Stimulated activated naive CD8-positive, alpha-beta T cell treated with anti-CD3 and anti-CD28 coated beads, Interleukin-15, Interleukin-2, amounts not matched to agents 100 U/mL and 50 U/mL, for 24 hours (primary cell): Measurements from ENCODE around the gene SMARCC2.
A peak's percentile ranks its signal among the peaks of the same experiment; 100 is the strongest.
"Not testable (repeated sequence)": the region's sequence is repeated elsewhere in the genome, so short reads cannot be mapped to it uniquely, and the experiment has no call there.

Source experiments
- ATAC-seq: fragments of 150-1000 bp; cut with Tn5 transposase; one replicate; pipeline ENCODE4 v1.10.0; 2021
- DNase-seq: peaks from one replicate; pipeline ENCODE4 v3.0.0; 2021

Gene SMARCC2

GRCh38 chr12:56121204-56121870 lies 67.9 kb downstream of the SMARCC2 start:
- DNase-seq (no peak), ATAC-seq (no peak)

- DNase-seq = no peak
- ATAC-seq = no peak
These were observed 69.0 kb downstream of the SMARCC2 start for GRCh38 chr12:56120158-56120846.

- ATAC-seq (no peak), DNase-seq (peak; percentile 61)
These were observed 69.9 kb downstream of the SMARCC2 start for GRCh38 chr12:56119361-56119796.

GRCh38 chr12:56118688-56119357 lies 70.5 kb downstream of the SMARCC2 start:
- ATAC-seq = no peak
- DNase-seq = no peak

GRCh38 chr12:56117778-56118687 lies 71.2 kb downstream of the SMARCC2 start, which contains the start of gene ZC3H10:
Gene ZC3H10, plus strand, starts transcription at chr12:56118266. Its CDS starts 2,297 bp downstream, at chr12:56120563.
- peak; percentile 98 for DNase-seq
- peak; percentile 94 for ATAC-seq

GRCh38 chr12:56117082-56117706 lies 72.1 kb downstream of the SMARCC2 start:
- ATAC-seq, DNase-seq: not testable (repeated sequence)

- peak; percentile 38 for ATAC-seq
These were observed 72.8 kb downstream of the SMARCC2 start, which contains the start of gene RPL41 for GRCh38 chr12:56116267-56117081. Gene RPL41, plus strand, starts transcription at chr12:56116633.

GRCh38 chr12:56115329-56115728 lies 74.0 kb downstream of the SMARCC2 start:
- DNase-seq = no peak
- no peak for ATAC-seq

More at GRCh38 chr12:56116267-56117081, 72.8 kb downstream of the SMARCC2 start, which contains the start of gene RPL41:
- peak; percentile 94 for DNase-seq

GRCh38 chr12:56114084-56114483 lies 75.2 kb downstream of the SMARCC2 start:
- DNase-seq = no peak
- ATAC-seq = no peak
